Neuronal stem cell (in vitro differentiated cells): Measurements from ENCODE around the gene SMC1B.
"Not testable (repeated sequence)": the region's sequence is repeated elsewhere in the genome, so short reads cannot be mapped to it uniquely, and the experiment has no call there.

Experiments
- DNase-seq: peaks from one replicate; pipeline ENCODE4 v3.0.0-alpha.2; 2013; ENCODE audit warnings: low spot score
- H2AFZ ChIP-seq: one replicate; pipeline ENCODE4 v1.6.1; 2013; ENCODE audit warnings: mild to moderate bottlenecking, low read length, inconsistent platforms
- H2AK5ac ChIP-seq: 2 replicates; pipeline ENCODE4 v1.6.1; 2013; ENCODE audit warnings: low read depth, mild to moderate bottlenecking, inconsistent platforms, low read length, moderate library complexity, mixed read lengths
- H2BK120ac ChIP-seq: 2 replicates; pipeline ENCODE4 v1.6.1; 2013; ENCODE audit warnings: low read depth, mild to moderate bottlenecking, inconsistent platforms, low read length, moderate library complexity, mixed read lengths
- H2BK12ac ChIP-seq: one replicate; pipeline ENCODE4 v1.6.1; 2013; ENCODE audit warnings: low read length, inconsistent platforms
- H2BK15ac ChIP-seq: 2 replicates; pipeline ENCODE4 v1.6.1; 2013; ENCODE audit warnings: mild to moderate bottlenecking, low read length, inconsistent platforms, mixed read lengths
- H2BK5ac ChIP-seq: one replicate; pipeline ENCODE4 v1.6.1; 2013; ENCODE audit warnings: inconsistent platforms, mild to moderate bottlenecking, low read length, moderate library complexity
- H3K14ac ChIP-seq: one replicate; pipeline ENCODE4 v1.6.1; 2013; ENCODE audit warnings: low read length, inconsistent platforms
- H3K18ac ChIP-seq: 2 replicates; pipeline ENCODE4 v1.6.1; 2013; ENCODE audit warnings: low read length, inconsistent platforms
- H3K23ac ChIP-seq: 2 replicates; pipeline ENCODE4 v1.6.1; 2013; ENCODE audit warnings: low read depth, mild to moderate bottlenecking, mixed read lengths, low read length, inconsistent platforms; ENCODE audit not compliant: poor library complexity
- H3K27ac ChIP-seq: replicated peaks from 3 replicates; pipeline ENCODE4 v1.5.1; 2013; ENCODE audit warnings: low read length, inconsistent platforms
- H3K27me3 ChIP-seq, 3 experiments: 2 replicates each; pipeline ENCODE4 v1.6.1; 2013; ENCODE audit warnings: low read length in 3 of 3, mild to moderate bottlenecking in 2 of 3, inconsistent platforms in 1 of 3, low read depth in 1 of 3, mixed read lengths in 1 of 3, moderate library complexity in 1 of 3; ENCODE audit not compliant: control insufficient read depth in 3 of 3, insufficient read depth in 3 of 3
- H3K36me3 ChIP-seq, 2 donors: replicated peaks in 1 of 2; 2 replicates each; pipeline ENCODE4 v1.6.1; 2013; ENCODE audit warnings: low read length in 2 of 2; ENCODE audit not compliant: control insufficient read depth in 2 of 2, insufficient read depth in 2 of 2
- H3K4ac ChIP-seq: 2 replicates; pipeline ENCODE4 v1.6.1; 2013; ENCODE audit warnings: inconsistent platforms, mild to moderate bottlenecking, low read length, moderate library complexity
- H3K4me1 ChIP-seq, 2 donors: 1 replicate in 1 of 2; 2 replicates in 1 of 2; pipeline ENCODE4 v1.6.1; 2013; ENCODE audit warnings: low read length in 2 of 2, low read depth in 1 of 2; ENCODE audit not compliant: control insufficient read depth in 2 of 2, insufficient read depth in 1 of 2
- H3K4me2 ChIP-seq: one replicate; pipeline ENCODE4 v1.6.1; 2013; ENCODE audit warnings: mild to moderate bottlenecking, low read length, inconsistent platforms; ENCODE audit not compliant: insufficient read depth, poor library complexity, severe bottlenecking
- H3K4me3 ChIP-seq, 2 donors: 2 replicates each; pipeline ENCODE4 v1.5.1; 2013; ENCODE audit warnings: low read length in 2 of 2, mild to moderate bottlenecking in 2 of 2, inconsistent platforms in 1 of 2, moderate library complexity in 1 of 2
- H3K79me1 ChIP-seq: one replicate; pipeline ENCODE4 v1.6.1; 2013; ENCODE audit warnings: low read depth, mild to moderate bottlenecking, inconsistent platforms, low read length, moderate library complexity
- H3K9ac ChIP-seq: one replicate; pipeline ENCODE4 v1.6.1; 2013; ENCODE audit warnings: mild to moderate bottlenecking, low read depth, low read length, inconsistent platforms; ENCODE audit not compliant: poor library complexity
- H3K9me3 ChIP-seq, 2 donors: replicated peaks in 1 of 2; 2 replicates each; pipeline versions ENCODE3 to v1.6.1; 2013; ENCODE audit warnings: low read length in 2 of 2, mild to moderate bottlenecking in 2 of 2, inconsistent platforms in 1 of 2, low read depth in 1 of 2, mixed read lengths in 1 of 2, moderate library complexity in 1 of 2; ENCODE audit not compliant: control insufficient read depth in 2 of 2, insufficient read depth in 1 of 2
- H4K8ac ChIP-seq: one replicate; pipeline ENCODE4 v1.6.1; 2013; ENCODE audit warnings: low read depth, mild to moderate bottlenecking, inconsistent platforms, low read length, moderate library complexity
- H4K91ac ChIP-seq: one replicate; pipeline ENCODE4 v1.6.1; 2013; ENCODE audit warnings: low read length, low read depth, mild to moderate bottlenecking, inconsistent platforms; ENCODE audit not compliant: poor library complexity
- WGBS, 2 donors: extraction: QIAGEN DNeasy Blood & Tissue Kit; methylation state at CpG; one replicate each; pipeline ENCODE4 v1.1.7; 2013; ENCODE audit warnings: missing lambda C conversion rate in 2 of 2, mixed read lengths in 1 of 2; ENCODE audit not compliant: insufficient read length in 2 of 2, insufficient replicate concordance in 1 of 2; ENCODE audit errors: extremely low coverage in 2 of 2; 5-methylcytosine and 5-hydroxymethylcytosine counted together

Gene SMC1B

DNA sequence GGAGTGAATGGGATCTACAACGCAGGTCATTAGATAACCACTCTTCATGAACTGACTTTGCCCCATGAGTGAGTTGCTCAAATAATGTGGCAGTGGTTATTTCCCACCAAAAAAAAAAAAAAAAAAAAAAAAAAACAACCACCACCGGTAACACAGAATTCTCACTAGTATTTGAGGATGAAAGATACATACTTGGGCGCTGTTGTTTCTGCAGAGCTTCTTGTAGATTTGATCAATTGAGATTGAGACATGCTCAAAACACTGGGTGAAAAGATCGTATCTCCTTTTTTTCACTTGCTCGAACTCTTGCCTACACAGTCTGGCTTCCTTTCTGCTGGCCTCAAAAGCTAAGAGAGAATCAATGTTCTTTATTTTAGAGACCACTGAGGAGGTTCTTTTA lies 59.6 kb downstream of the SMC1B start:
- H3K79me1 ChIP-seq: no peaks in the 10 kb centered on the region

GRCh38 chr22:45352757-45353156 lies 60.6 kb downstream of the SMC1B start:
- not testable (repeated sequence) for DNase-seq, H2BK12ac ChIP-seq, H3K14ac ChIP-seq

More for the DNA sequence above, 59.6 kb downstream of the SMC1B start:
- H3K4ac ChIP-seq: no peak overlapping the region
- H3K27me3 ChIP-seq: no peaks in the 10 kb centered on the region
- no peak overlapping the region for H2BK120ac ChIP-seq
- no peak overlapping the region for H3K14ac ChIP-seq
- no peak overlapping the region for H3K4me2 ChIP-seq
- no peak for DNase-seq
- no peak overlapping the region for H3K18ac ChIP-seq
- H4K91ac ChIP-seq: no peak overlapping the region
- no peak overlapping the region for H2BK12ac ChIP-seq
- H2BK5ac ChIP-seq: no peak overlapping the region
- H3K36me3 ChIP-seq: no peaks in the 10 kb centered on the region
- H2AFZ ChIP-seq: no peak overlapping the region
- no peaks in the 10 kb centered on the region for H3K9me3 ChIP-seq
- no peak overlapping the region for H2AK5ac ChIP-seq
- no peak overlapping the region for H3K4me3 ChIP-seq
- no CpG with 5 or more reads among the region's 5 CpGs for WGBS, 2 donors
- no peak overlapping the region for H3K23ac ChIP-seq
- H3K27ac ChIP-seq: no peak overlapping the region
- H2BK15ac ChIP-seq: no peak overlapping the region
- H3K4me1 ChIP-seq: peaks cover 0 to 3% of the 10 kb centered on the region in 2 donors
- H4K8ac ChIP-seq: no peak overlapping the region
- H3K9ac ChIP-seq: no peak overlapping the region

GRCh38 chr22:45351956-45352355 lies 61.4 kb downstream of the SMC1B start:
- Histone ChIP-seq H3K4me1 (peaks cover 0 to 3% of the 10 kb centered on the region in 2 donors), H3K4ac (no peak overlapping the region), H3K27me3 (no peaks in the 10 kb centered on the region), H3K23ac (no peak overlapping the region), H3K79me1 (no peaks in the 10 kb centered on the region), H2BK120ac (no peak overlapping the region), H2BK15ac (no peak overlapping the region), H3K27ac (no peak overlapping the region), H3K14ac (no peak overlapping the region), H3K18ac (no peak overlapping the region), H2AFZ (no peak overlapping the region), H3K9ac (no peak overlapping the region), H3K9me3 (no peaks in the 10 kb centered on the region), H4K8ac (no peak overlapping the region), H2BK12ac (no peak overlapping the region), H4K91ac (no peak overlapping the region), H3K4me2 (no peak overlapping the region), H2AK5ac (no peak overlapping the region), H3K36me3 (no peaks in the 10 kb centered on the region), H2BK5ac (no peak overlapping the region), H3K4me3 (no peak overlapping the region)
- no peak for DNase-seq
- WGBS, 2 donors: no CpG with 5 or more reads among the region's 1 CpG

More at GRCh38 chr22:45352757-45353156, 60.6 kb downstream of the SMC1B start:
- H3K9me3 ChIP-seq, H3K4ac ChIP-seq, H3K27me3 ChIP-seq, H2BK5ac ChIP-seq, H3K4me2 ChIP-seq, H3K4me3 ChIP-seq, H3K79me1 ChIP-seq, H3K27ac ChIP-seq, H3K23ac ChIP-seq, H4K91ac ChIP-seq, H2AFZ ChIP-seq, H3K4me1 ChIP-seq, H3K18ac ChIP-seq, H2AK5ac ChIP-seq, H3K9ac ChIP-seq, H2BK120ac ChIP-seq, H2BK15ac ChIP-seq, H3K36me3 ChIP-seq, H4K8ac ChIP-seq: not testable (repeated sequence)
- no CpG with 5 or more reads among the region's 5 CpGs for WGBS, 2 donors

DNA sequence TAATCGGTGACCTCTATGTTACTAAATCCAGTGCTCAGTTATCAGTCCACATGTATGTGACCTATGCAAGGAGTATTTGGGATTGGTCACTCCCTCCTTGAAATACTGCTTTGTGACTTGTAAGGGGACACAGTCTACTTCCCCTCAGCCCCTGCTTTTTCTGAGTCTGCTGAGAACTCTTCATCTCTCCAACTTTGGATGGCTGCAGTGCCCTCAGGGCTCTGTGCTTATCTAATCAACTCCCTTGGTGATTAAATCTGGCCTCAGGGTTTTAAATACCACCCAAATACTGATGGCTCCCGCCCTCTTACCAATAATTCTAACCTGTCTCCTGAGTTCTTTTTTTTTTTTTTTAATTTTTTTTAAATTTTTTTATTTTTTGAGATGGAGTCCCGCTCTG lies 63.5 kb downstream of the SMC1B start:
- Histone ChIP-seq H3K4me3 (no peak overlapping the region), H3K14ac (no peak overlapping the region), H2AK5ac (no peak overlapping the region), H2BK120ac (no peak overlapping the region), H2AFZ (no peak overlapping the region), H2BK15ac (no peak overlapping the region), H3K4me1 (peaks cover 0 to 3% of the 10 kb centered on the region in 2 donors), H2BK5ac (no peak overlapping the region), H3K18ac (no peak overlapping the region), H3K4ac (no peak overlapping the region), H3K36me3 (peaks cover 0 to under 1% of the 10 kb centered on the region in 2 donors), H2BK12ac (no peak overlapping the region), H3K4me2 (no peak overlapping the region), H3K27me3 (no peaks in the 10 kb centered on the region), H3K23ac (no peak overlapping the region), H3K27ac (no peak overlapping the region), H4K91ac (no peak overlapping the region), H3K9me3 (no peaks in the 10 kb centered on the region), H3K9ac (no peak overlapping the region), H4K8ac (no peak overlapping the region), H3K79me1 (no peaks in the 10 kb centered on the region)
- WGBS, 2 donors: no CpG with 5 or more reads among the region's 3 CpGs
- DNase-seq: no peak
